Mesodermal cell (in vitro differentiated cells): ENCODE results near the gene CHD2.
"Not testable (repeated sequence)": the region's sequence is repeated elsewhere in the genome, so short reads cannot be mapped to it uniquely, and the experiment has no call there.

Experiments
- H3K27ac ChIP-seq: 2 replicates; pipeline ENCODE4 v1.7.0; 2013; ENCODE audit warnings: mild to moderate bottlenecking, low read depth, low read length, moderate library complexity; ENCODE audit not compliant: severe bottlenecking
- H3K36me3 ChIP-seq: 2 replicates; pipeline ENCODE4 v1.7.1; 2013; ENCODE audit warnings: mild to moderate bottlenecking, low read length, moderate library complexity; ENCODE audit not compliant: control insufficient read depth, insufficient read depth
- H3K4me1 ChIP-seq: one replicate; pipeline ENCODE4 v1.7.1; 2013; ENCODE audit warnings: mild to moderate bottlenecking, low read length; ENCODE audit not compliant: insufficient read depth, control insufficient read depth, poor library complexity, severe bottlenecking
- H3K4me3 ChIP-seq: 2 replicates; pipeline ENCODE4 v1.7.0; 2013; ENCODE audit warnings: low read length, control low read depth, mild to moderate bottlenecking; ENCODE audit not compliant: insufficient read depth, poor library complexity, severe bottlenecking; ENCODE audit errors: extremely low read depth
- H3K9me3 ChIP-seq: 2 replicates; pipeline ENCODE4 v1.7.1; 2013; ENCODE audit warnings: mild to moderate bottlenecking, low read length, moderate library complexity; ENCODE audit not compliant: control insufficient read depth
- WGBS, 2 experiments: methylation state at CpG; one replicate each; pipeline ENCODE4 v1.1.5; 2013; ENCODE audit warnings: missing lambda C conversion rate in 2 of 2; ENCODE audit not compliant: insufficient coverage in 2 of 2; 5-methylcytosine and 5-hydroxymethylcytosine counted together

The CHD2 gene

DNA sequence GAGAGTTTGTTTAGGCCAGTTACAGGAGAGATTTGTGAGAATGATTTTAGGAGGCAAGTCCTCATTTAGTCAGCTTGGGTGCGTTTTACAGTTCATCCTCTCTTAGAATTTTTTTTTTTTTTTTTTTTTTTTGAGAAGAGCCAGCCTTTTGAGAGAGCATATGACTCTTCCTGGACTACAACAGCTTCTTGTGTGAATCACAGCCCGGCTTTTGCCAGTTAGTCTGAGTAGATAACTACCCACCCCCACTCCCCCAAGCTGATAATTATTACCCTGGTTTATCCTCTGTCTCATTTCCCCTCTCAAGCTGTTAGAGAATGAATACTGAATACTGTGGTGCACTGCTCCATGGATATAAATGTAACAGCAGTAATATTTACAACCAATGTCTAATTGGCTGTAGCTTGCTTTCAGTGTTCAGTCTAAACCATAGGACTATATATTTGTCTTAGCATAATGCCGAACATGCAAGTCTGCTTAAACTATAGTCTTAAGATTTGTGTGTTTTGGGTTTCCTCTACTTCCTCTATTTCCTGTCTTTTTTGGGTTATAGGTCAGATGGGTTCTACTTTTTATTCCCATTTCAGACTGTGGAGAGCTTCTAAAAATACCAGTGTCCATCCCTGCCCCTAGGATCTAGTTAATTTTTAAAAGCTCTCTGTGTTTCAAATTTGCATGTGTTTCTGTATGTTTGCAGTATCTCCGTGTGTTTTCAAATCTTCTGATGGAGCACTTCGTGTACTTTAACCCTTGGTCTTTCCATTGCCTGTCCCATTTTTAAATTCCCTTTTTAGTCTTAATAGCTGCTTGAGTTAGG, 8.0 kb downstream of the CHD2 start:
- Histone ChIP-seq H3K27ac (peak overlapping the region; percentile 78), H3K4me3 (peak overlapping the region; percentile 3), H3K4me1 (peaks cover 46% of the 10 kb centered on the region)

GRCh38 chr15:92908713-92909057, 8.6 kb downstream of the CHD2 start:
- WGBS, 2 experiments: 100% methylated on average over 2 to 4 of the region's 6 CpGs
- Histone ChIP-seq H3K27ac (peak overlapping the region; percentile 24), H3K36me3 (peaks cover 48% of the 10 kb centered on the region), H3K9me3 (no peaks in the 10 kb centered on the region), H3K4me3 (no peak overlapping the region), H3K4me1 (peaks cover 48% of the 10 kb centered on the region)

More for the DNA sequence above, 8.0 kb downstream of the CHD2 start:
- no peaks in the 10 kb centered on the region for H3K9me3 ChIP-seq
- 100% methylated on average over 1 of the region's 5 CpGs for WGBS, 2 experiments
- H3K36me3 ChIP-seq: peaks cover 44% of the 10 kb centered on the region

- WGBS, 2 experiments: 80 to 83% methylated on average over 1 to 5 of the region's 7 CpGs
Measured at GRCh38 chr15:92909136-92909781, 9.1 kb downstream of the CHD2 start.

DNA sequence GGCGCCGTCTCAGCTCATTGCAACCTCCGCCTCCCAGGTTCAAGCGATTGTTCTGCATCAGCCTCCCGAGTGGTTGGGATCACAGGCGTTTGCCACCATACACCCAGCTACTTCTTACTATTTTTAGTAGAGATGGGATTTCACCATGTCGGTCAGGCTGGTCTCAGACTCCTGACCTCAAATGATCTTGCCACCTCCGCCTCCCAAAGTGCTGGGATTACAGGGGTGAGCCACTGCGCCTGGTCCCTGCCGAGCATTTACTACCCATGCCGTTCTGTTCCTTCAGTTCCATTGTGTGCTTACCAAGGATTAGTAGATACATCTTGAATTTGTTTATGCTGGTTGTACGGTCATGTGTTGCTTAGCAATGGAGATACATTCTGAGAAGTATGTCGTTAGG, 10.3 kb downstream of the CHD2 start:
- Histone ChIP-seq H3K4me1 (peaks cover 57% of the 10 kb centered on the region), H3K27ac (peak overlapping the region; percentile 6), H3K36me3 (peaks cover 50% of the 10 kb centered on the region), H3K9me3 (no peaks in the 10 kb centered on the region), H3K4me3 (no peak overlapping the region)
- WGBS, 2 experiments: 89 to 98% methylated on average over 8 to 9 of the region's 13 CpGs

More at GRCh38 chr15:92909136-92909781, 9.1 kb downstream of the CHD2 start:
- H3K9me3 ChIP-seq: no peaks in the 10 kb centered on the region
- no peak overlapping the region for H3K27ac ChIP-seq
- peaks cover 54% of the 10 kb centered on the region for H3K4me1 ChIP-seq
- H3K36me3 ChIP-seq: peaks cover 54% of the 10 kb centered on the region
- H3K4me3 ChIP-seq: no peak overlapping the region

DNA sequence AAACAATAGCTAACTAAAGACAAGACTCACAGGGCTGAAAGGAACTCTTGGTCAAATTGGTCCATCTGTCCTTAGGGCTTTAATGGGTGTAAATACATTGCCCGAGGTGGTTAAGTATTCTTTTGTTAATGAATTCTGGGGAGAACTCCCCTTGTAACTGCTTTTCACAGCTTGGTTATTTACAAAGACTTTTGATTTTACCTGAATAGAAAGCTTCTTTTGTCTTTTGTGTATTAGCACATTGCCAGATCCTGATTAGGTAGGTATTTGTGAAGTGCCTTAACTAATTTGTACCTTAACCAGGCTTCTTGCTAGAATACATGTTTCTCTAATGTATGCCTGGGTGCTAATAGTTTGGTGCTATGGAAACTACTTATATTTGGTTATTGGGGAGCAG, 14.0 kb downstream of the CHD2 start:
- no peak overlapping the region for H3K4me3 ChIP-seq
- peaks cover 58% of the 10 kb centered on the region for H3K36me3 ChIP-seq
- H3K4me1 ChIP-seq: peaks cover 35% of the 10 kb centered on the region
- WGBS, 2 experiments: 43% methylated on average over 1 of the region's 1 CpG; no CpG with 5 or more reads in 1 of the 2 experiments
- H3K9me3 ChIP-seq: no peaks in the 10 kb centered on the region
- peak overlapping the region; percentile 57 for H3K27ac ChIP-seq

GRCh38 chr15:92914768-92915221, 14.7 kb downstream of the CHD2 start:
- WGBS, 2 experiments: 82 to 95% methylated on average over 3 to 4 of the region's 4 CpGs
- Histone ChIP-seq H3K9me3 (no peaks in the 10 kb centered on the region), H3K27ac (peak overlapping the region; percentile 57), H3K36me3 (peaks cover 57% of the 10 kb centered on the region), H3K4me3 (no peak overlapping the region), H3K4me1 (peaks cover 28% of the 10 kb centered on the region)

- peaks cover 36% of the 10 kb centered on the region for H3K4me1 ChIP-seq
- no peaks in the 10 kb centered on the region for H3K9me3 ChIP-seq
- 80 to 96% methylated on average over 2 to 4 of the region's 4 CpGs for WGBS, 2 experiments
- no peak overlapping the region for H3K4me3 ChIP-seq
- H3K27ac ChIP-seq: peak overlapping the region; percentile 41
- peaks cover 49% of the 10 kb centered on the region for H3K36me3 ChIP-seq
Measured at GRCh38 chr15:92915766-92916435, 15.8 kb downstream of the CHD2 start.

DNA sequence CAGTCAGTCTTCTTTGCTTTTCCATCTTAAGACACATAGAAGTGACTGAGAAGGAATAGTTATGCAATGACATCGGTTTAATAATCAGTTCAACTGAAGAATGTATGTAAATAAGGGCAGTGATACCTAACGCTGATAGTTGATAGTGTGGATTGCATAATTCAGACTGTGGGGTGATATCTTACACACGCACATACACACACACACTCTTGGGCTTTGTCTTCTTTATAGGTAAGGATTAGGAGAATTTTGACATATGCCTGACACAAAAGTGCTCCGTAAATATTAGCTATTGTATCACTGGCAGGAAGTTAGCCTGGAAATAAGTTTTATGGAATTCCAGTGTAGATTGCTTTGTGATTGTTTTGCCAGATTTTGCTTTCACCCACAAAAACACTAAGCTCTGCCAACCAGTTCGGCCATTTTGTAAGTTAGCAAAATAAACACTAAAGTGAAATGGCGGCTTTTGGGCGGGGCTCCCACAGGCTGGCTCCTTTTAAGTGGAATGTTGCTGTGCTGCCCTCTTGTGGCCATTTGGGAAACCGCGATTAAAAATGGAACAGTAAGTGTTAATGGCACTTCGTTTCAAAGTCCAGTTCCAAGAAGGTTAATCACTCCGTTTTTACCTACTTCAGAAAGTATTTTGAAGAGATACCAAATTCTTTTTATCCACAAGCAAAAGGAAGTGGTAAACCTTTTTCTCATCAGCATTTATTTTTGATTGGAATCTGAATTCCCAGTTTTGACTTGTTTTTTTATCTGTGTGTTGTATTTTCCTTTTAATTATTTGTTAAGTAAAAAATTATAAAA, 17.7 kb downstream of the CHD2 start:
- WGBS, 2 experiments: 0 to 17% methylated on average over 2 to 6 of the region's 11 CpGs

DNA sequence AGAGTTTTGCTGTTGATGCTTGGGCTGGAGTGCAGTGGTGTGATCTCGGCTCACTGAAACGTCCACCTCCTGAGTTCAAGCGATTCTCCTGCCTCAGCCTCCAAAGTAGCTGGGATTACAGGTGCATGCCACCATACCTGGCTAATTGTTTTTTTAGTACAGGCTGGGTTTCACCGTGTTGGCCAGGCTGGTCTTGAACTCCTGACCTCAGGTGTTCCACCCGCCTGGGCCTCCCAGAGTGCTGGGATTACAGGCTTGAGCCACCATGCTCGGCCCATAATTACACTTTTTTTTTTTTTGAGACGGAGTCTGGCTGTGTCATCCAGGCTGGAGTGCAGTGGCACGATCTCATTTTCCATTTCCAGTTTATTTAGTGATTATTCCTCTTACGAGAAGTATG, 18.8 kb downstream of the CHD2 start:
- Histone ChIP-seq H3K36me3 (peaks cover 61% of the 10 kb centered on the region), H3K4me1 (peaks cover 41% of the 10 kb centered on the region)
- H3K27ac ChIP-seq, H3K9me3 ChIP-seq, H3K4me3 ChIP-seq: not testable (repeated sequence)
- 91 to 94% methylated on average over 6 of the region's 9 CpGs for WGBS, 2 experiments

More for the DNA sequence above, 17.7 kb downstream of the CHD2 start:
- peaks cover 42% of the 10 kb centered on the region for H3K4me1 ChIP-seq
- no peak overlapping the region for H3K4me3 ChIP-seq
- no peaks in the 10 kb centered on the region for H3K9me3 ChIP-seq
- H3K27ac ChIP-seq: peak overlapping the region; percentile 80
- peaks cover 56% of the 10 kb centered on the region for H3K36me3 ChIP-seq

DNA sequence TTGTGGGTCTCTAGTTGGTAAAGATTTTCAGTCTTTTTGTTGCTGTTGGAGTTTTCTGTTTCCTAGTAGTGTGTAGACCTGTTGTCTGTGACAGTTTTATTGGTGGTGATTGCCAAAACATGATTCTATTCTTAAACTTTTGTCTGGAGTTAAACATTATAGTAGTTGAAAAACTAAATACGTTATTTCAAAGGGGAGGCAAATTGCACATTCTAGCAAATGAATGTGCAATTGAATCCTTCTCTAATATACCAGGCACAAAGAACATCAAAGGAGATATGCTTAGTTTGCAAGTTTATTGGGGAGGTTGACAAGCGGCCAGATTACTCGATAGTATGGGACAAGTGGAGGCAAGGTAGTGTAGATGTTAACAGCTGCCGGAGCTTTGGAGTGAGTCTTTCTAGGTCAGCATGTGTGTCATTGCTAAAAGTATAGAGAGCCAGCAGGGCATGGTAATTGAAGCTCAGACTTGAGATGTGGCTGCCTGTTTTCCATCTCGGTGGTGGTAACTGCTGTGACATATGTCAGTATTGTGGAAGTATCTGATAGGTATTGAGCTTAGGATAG, 20.6 kb downstream of the CHD2 start:
- 95 to 100% methylated on average over 4 of the region's 5 CpGs for WGBS, 2 experiments
- H3K36me3 ChIP-seq: peaks cover 71% of the 10 kb centered on the region
- H3K4me3 ChIP-seq: no peak overlapping the region
- peaks cover 31% of the 10 kb centered on the region for H3K4me1 ChIP-seq
- no peak overlapping the region for H3K27ac ChIP-seq
- no peaks in the 10 kb centered on the region for H3K9me3 ChIP-seq
